GM20000 (cell line): ENCODE results near the gene DCXR.

Experiments
- DNase-seq: peaks from one replicate; pipeline ENCODE4 v3.0.0; 2012; ENCODE audit warnings: low spot score
- TF ChIP-seq, protein P1 (sequence below): IDR thresholded peaks from 2 replicates; pipeline ENCODE4 v1.5.1; 2012; ENCODE audit warnings: mild to moderate bottlenecking, control low read depth; ENCODE audit errors: extremely low read depth, missing control alignments

DCXR gene

DNA sequence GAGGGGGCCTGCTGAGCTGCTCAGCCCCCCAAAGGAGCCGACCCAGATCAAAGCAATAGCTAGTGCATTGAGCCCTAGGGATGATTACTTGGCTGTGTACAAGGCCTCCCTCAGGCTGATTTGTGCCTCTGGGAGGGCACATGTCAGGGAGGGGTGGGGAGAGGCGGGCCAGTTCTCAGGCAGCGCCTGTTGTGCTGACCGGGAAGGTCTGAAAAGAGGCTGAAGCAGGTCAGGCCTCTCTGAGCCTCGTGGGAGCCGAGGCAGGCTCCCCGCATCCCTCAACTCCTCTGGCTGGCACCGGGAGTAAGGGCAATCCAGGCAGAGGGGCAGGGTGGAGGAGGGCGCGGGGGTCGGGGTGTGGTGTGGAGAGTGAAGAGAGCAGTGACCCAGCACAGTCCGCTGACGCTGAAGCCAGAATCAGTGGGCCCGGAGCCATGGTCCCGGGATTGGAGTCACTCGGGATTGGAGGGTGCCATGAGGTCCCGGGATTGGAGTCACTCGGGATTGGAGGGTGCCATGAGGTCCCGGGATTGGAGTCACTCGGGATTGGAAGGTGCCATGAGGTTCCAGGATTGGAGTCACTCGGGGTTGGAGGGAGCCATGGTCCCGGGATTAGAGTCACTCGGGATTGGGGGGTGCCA lies 3.0 kb downstream of the DCXR start:
- no peak for DNase-seq
- TF ChIP-seq, protein P1, sequence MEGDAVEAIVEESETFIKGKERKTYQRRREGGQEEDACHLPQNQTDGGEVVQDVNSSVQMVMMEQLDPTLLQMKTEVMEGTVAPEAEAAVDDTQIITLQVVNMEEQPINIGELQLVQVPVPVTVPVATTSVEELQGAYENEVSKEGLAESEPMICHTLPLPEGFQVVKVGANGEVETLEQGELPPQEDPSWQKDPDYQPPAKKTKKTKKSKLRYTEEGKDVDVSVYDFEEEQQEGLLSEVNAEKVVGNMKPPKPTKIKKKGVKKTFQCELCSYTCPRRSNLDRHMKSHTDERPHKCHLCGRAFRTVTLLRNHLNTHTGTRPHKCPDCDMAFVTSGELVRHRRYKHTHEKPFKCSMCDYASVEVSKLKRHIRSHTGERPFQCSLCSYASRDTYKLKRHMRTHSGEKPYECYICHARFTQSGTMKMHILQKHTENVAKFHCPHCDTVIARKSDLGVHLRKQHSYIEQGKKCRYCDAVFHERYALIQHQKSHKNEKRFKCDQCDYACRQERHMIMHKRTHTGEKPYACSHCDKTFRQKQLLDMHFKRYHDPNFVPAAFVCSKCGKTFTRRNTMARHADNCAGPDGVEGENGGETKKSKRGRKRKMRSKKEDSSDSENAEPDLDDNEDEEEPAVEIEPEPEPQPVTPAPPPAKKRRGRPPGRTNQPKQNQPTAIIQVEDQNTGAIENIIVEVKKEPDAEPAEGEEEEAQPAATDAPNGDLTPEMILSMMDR = no peak

DNA sequence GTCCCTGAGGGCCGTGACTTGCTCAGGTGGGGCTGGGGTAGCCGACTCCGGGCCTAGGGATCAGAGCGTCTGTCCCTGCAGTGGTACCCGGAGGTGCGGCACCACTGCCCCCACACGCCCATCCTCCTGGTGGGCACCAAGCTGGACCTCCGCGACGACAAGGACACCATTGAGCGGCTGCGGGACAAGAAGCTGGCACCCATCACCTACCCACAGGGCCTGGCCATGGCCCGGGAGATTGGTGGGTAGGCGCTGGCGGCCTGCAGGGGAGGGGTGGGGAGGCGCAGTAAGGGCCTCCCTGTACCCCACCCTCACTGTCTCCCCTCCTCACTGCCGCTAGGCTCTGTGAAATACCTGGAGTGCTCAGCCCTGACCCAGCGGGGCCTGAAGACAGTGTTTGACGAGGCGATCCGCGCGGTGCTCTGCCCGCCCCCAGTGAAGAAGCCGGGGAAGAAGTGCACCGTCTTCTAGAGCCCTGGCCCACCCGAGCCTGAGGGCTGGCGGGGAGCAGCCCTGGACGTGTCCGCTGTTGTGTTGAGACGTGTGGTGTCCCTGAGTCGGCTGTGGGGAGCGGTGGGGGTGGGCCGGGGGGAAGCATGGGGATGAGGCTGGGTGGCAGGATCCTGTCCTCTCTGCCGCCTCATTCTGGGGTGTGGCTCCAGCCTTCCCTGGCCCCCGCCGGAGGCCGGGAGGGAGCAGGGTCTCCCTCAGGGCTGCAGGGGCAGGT lies 4.0 kb downstream of the DCXR start:
- TF ChIP-seq, protein P1 = no peak
- no peak for DNase-seq

DNA sequence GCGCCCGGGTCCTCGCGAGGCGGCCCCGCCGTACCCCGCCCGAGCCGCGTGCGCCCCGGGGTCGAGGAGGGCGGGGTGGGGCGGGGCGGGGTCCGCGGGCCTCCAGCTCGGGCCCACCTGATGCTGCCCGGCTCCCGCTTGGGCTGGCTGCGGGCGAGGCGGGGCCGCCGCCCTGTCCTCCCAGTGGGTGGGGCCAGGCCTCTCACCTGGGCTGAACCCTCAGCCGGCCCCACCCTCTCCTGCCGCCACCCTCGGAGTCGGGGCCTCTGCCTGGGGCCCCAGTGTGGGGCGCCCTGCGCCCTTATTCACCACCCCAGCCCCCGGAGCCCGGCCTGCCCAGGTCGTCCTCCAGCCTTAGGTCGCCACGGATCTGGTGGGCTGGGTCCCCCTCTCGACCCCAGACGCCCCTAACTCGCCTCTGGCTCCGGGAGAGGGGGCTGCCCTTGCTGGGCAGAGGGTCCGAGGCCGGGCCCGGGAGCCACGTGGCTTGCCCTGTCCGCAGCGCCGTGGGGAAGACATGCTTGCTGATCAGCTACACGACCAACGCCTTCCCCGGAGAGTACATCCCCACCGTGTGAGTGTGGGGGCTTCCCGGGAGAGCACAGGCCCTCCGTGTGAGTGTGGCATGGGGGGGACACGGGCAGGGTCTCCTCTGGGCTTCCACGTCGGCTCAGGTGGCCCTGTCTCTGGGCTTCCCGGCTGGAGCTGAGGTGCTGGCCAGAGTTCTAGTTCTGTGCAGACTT lies 5.4 kb downstream of the DCXR start:
- peak; percentile 77 for DNase-seq

DNA sequence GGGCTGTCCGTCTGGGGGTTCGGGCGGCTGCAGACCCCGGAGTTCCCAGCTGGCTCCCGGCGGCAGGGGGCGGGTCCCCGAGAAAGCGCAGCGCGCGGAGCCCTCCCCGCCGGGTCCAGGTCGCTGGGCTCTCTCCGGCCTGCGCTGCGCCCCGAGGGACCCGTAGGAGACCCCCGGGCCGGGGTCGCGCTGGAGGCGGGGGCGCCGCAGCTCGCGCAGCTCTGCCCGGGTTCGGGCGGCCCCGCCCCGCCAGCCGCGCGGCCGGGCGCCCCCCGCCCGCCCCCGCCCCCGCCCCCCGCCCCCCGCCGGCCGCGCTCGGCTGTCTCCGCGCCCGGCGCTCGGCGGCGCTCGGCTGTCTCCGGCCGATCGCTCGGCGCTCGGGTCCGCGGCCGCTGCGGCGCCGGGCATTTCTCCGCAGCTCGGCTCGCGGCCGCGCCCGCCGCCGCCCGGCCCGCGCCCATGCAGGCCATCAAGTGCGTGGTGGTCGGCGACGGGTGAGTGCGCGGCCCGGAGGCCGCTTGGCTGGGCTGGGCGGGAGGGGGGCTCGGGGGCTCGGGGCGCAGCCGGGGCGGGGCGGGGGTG lies 6.1 kb downstream of the DCXR start, which contains the start of gene RAC3:
Gene RAC3, plus strand, starts transcription at position 376 of the 582 bp plus-strand sequence. Its CDS starts 84 bp downstream, at position 460.
- TF ChIP-seq, protein P1 = no peak
- peak; percentile 84 for DNase-seq

More for the DNA sequence above, 5.4 kb downstream of the DCXR start:
- TF ChIP-seq, protein P1 = no peak

DNA sequence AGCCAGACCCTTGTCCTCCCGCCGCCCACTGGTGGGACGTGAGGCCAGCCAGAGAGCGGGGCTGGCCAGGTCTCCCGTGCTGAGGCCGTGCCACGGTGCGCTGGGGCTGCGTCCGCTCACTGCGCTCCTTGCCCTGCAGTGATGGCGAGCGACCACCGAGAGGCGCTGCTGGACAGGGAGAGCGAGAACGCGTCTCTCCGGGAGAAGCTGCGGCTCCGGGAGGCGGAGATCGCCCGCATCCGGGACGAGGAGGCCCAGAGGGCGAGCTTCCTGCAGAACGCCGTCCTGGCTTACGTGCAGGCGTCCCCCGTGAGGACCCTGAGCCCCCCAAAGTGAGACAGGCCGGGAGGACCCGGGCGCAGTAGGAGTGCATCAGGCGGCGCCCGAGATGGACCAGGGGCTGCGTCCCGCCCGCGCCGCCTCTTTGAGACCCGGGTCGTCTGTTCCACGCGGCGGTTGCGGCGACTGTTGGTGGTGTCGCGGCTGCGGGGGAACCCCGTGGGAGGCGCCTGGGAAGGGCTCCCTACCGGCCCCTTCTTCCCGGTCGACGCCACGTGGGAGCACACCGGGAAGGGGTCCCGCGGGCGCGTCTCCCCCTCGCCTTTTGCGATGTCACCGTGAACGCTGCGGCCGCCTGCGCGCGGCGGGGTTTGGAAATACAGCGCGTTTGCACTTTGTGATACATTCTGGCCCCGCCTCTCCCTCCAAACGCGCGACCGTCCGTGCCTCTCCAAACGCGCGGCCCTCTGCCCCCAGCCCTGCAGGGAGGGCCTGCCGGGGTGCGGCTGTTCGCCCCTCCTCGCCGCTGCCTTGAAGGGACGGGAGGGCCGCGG lies 6.8 kb downstream of the DCXR start:
- DNase-seq = peak; percentile 91
- TF ChIP-seq, protein P1 = peak; percentile 91

DNA sequence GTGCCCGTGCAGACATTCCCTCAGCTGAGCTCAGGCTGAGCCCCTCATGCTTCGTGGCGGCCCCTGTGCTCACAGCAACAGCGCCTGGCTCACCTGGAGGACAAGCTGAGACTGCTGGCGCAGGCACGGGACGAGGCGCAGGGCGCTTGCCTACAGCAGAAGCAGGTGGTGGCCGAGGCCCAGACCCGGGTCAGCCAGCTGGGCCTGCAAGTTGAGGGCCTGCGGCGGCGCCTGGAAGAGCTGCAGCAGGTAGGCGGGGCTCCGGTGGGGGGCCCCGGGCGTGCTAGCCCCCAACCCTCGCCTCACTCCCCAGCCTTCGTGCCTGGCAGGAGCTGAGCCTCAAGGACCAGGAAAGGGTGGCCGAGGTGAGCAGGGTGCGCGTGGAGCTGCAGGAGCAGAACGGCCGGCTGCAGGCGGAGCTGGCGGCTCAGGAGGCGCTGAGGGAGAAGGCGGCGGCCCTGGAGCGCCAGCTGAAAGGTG lies 7.5 kb downstream of the DCXR start:
- TF ChIP-seq, protein P1 = no peak
- DNase-seq = no peak
